HG02840 (cell line): ENCODE results near the gene NFIX.

Experiments used
- ATAC-seq: cut with Tn5 transposase; IDR thresholded peaks from one replicate; pipeline ENCODE4 v1.9.1; 2021; ENCODE audit warnings: mild to moderate bottlenecking, moderate library complexity, moderate number of reproducible peaks; ENCODE audit not compliant: unreplicated experiment, low FRiP score

Gene NFIX

DNA sequence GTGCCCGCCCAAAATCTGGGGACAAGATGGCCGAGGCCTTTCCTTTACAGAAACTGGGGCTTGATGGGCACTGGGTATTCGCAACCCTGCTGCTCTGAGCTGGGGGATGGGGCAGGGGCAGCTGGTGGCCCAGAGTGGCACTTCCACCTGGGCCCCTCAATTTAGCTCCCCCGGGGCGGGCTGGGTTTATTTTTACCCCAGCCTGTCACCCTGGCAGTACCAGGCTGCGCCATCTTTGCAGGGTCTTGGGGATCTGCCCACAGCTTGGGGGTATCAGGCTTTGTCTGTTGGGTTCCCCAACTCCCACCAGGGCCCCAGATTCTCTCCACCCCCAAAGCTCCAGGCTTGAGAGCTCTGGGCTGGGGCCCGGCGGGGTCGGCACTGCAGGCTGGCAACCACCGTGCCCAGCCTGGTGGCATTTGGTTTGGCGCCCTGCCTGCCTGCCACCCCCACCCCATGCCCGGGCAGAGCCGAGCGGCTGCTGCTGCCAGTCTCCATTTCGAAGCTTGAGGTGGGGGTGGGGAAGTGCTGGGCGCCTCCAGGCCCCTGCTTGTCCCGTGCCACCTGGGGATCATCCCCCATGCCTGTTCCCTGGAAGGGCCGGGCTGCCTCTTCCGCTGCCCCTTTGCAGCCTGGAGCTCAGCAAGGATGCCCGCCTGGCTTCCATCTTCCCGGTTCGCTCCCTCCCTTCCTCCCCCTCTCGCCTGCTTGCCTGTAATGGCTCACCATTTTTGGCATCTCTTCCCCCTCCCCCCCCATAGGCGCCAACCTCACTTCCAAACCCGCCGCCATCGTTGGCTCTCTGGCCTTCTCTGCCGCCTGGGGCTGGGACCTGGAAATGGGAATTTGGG, 11.4 kb downstream of the NFIX start:
- no peak for ATAC-seq

DNA sequence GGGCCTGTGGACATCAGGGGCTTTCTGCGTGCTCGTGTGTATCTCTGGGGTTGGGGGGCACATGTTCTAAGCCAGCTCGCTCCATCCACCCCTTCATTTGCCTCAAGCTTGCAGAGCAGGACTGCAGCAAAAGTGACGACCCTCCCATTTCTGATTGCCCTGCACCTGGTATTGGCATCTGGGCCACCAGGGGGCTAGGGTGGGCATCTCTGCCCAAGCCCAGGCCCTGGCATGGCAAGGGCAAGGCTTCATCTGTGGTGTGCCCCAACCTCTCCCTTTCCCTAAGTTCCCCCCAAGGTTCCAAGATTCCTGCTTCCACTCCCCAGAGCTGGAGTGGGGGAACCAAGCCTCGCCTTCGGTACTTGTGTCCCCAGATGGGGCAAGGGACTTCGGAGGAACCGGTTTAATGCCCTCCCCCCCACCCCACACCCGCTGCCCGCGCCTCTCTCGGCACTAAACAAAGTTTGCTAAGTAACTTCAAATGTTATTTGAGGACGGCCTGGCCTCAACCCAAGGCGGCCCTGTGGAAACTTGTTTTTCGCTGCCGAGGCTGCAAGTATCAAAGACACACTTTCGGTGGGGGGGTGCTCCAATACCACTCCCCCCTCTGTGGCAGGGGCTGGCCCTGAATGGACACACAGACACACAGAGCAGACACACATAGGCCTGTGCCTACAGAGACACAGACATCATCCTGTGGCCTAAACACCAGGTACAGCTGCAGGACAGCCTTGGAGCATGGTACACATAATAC, 12.2 kb downstream of the NFIX start:
- ATAC-seq = no peak

DNA sequence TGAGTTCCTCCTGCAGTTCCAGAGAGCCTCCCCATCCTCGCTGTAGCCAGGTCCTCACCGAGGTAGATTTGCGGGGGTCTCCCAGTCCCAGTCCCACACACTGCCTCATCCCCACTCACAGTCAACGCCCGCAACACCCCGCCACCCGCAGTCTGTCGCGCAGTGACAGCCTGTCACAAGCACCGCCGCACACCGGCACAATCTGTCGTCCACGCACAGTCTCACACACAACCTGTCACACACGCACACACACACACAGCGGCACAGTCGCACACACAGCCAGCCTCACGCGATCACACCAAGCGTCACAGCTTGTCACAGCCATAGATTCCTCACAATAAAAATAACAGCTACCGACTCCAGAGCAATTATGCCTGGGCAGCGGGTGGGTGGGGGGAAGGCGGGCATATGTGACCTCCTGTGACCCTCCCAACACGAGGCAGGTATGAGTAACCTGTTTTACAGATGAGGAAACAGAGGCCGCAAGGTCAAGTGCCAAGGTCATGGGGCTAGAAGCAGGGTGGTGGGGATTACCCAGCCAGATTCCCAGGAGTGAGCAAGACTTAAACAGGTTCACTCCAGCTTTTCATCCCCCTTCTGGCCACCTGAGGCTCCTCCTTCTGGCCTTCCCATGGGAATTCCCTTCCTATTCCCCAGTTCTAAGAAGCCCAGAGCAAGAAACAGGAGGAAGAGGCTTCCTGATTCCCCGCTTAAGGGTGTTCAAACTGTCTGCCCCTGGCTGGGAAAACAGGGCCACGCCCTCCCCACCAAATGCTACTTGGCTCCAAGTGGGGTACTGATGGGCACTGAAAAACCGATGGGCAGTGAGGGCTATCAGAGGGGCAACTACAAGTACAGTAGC, 13.9 kb downstream of the NFIX start:
- ATAC-seq = no peak

DNA sequence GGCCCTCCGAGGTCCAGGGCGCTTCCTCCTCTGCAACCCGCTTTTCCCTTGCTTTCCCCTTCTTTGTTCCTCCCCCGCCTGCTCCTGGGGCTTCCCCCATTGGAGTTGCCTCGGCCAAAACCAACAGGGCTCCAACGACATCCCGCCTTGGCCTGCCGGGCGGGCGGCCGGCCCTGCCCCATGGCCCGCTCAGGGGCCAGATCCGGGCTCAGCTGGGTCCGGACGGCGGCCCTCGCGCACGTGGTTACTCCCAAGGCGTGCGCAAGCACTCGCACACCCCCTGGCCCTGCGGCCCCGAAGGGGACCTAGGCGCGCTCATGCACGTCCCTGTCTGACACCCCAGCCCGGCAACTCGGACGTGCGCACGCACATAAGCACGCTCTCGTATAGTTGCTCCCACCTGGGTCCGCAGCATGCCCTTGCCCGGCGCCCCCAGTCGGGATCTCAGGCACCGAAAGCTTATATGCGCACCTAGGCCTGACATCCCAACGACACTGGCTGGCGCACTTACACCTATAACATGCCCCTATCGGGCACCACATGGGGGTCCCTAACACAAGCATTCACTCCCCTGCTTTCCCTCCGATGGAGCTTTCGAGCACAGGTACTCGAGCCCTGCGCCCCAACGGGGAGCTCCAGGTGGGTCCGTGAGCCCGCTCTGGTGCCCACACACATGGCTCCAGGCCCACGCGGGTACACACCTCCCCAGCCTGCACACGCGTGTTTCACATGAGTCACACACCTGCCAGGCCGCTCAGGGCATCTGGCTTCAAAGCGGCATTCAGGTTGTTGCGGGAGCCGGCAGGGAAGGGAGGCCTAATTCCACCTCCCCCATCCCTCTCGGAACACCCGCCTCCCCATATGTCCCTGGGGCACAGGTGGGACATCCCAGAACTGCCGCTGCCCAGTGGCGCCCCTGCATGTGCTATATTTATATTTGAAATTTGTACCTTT, 15.0 kb downstream of the NFIX start:
- ATAC-seq = no peak

DNA sequence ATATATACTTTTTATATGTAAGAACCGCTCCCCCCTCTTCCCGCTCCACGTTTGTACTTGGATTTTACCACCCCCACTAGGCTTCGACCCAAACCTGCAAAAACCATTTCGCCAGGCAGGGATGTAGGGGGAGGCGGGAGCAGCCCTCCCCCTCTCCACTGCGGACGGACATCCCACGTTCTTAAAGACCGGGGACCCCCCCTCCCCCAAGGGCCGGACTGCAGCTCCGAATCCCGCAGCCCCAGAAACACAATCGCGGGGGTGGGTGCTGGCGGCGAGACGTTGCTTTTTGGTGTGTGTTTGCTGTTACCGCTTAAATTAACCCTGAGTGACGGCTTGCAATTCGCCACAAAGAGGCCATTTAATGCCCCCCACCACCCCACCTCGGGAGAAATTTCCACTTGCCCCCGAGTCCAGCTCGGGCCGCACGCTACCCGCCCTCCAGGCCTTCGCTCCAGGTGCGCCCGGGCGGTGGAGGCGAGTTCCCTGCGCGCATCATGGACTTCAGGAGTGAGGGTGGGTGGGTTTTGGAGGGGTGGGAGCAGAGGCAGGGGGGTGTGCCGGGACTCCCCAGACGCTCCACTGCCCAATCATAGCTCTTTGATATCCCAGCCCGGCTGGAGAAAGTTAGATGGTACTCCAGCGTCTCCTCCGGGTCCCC, 15.8 kb downstream of the NFIX start:
- no peak for ATAC-seq

GRCh38 chr19:13011653-13012389, 16.5 kb downstream of the NFIX start:
- no peak for ATAC-seq

- ATAC-seq = no peak
Observed at GRCh38 chr19:13012390-13012689, 17.1 kb downstream of the NFIX start.

DNA sequence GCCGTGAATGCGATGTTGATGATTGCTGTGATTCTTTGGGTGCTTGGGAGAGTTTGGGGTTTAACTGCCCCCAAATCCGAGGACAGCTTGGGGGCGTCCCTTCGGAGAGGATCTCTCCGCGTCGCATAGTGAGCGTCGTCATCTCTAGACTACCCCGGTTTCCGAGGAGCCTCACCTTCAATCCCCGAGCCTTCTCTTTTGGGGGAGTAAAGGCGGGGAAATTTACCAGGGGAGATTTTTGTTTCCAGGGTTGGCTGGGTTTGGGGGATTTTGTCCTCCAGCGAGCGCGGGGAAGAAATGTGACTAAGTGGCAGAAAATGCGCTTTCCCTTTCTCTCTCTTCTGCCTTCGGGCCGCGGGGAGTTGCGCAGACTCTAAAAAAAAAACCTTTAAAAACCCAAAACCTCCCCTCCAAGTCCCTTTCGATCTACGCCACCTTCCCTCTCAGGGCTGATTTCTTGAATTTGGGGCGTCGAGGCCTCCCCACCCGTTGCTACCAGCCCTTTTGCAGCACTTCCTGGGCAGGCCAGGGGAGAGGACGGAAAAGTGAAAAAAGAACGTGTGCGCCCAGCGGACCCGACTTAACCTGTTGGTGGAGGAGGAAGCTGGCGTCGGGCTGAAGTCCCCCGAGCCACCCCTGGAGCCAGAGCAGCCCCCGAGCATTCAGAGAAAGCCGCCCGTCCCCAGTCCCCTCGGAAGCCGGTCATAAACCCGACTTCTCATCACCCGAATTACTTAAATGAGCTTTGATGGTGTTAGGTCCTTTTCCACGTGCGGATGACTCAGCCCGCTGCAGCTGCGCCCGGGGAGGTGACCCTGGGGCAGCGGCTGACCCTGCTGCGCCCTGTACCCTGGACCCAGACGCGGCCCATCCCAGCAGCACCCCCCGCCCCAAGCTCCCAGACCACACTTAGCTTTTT, 17.7 kb downstream of the NFIX start:
- no peak for ATAC-seq

DNA sequence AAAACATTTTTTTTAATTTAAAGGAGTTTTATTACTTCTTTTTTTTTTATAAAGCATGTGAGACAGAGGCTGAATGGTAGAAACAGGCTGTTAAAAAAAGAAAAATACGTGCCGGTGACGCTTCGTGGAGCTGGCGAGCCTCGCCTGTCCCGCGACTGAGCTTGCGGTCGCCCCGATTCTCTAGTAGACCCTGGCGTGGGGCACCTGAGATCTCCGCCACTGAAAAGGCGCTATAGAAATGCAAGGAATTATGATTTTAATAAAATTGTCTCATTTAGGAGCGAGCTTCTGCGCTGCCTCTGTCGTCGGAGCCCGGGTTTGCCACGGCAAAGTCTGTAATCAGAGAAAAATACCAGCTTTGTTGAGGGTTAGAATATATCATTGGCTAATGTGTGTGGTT, 18.4 kb downstream of the NFIX start:
- no peak for ATAC-seq

- no peak for ATAC-seq
Observed at GRCh38 chr19:13014101-13014920, 19.0 kb downstream of the NFIX start.

DNA sequence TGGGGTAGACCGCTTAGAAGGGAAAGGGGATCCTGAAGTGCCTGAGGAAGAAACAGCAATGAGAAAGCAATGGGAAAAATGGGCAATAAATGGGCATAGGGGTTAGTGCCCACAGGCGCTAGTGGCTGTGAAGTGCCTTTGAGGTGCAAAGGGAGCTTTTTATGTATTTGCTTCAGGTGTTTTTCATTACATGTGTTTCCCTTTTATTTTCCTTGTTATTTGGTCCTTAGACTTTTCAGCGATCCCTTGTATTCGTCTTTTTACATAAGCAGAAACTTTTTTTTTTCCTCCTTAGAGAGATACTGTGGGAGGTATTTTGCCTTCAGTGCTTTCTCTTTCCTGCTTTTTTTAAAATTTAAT, 19.6 kb downstream of the NFIX start:
- ATAC-seq = no peak

GRCh38 chr19:13015361-13016223, 20.3 kb downstream of the NFIX start:
- ATAC-seq = no peak

DNA sequence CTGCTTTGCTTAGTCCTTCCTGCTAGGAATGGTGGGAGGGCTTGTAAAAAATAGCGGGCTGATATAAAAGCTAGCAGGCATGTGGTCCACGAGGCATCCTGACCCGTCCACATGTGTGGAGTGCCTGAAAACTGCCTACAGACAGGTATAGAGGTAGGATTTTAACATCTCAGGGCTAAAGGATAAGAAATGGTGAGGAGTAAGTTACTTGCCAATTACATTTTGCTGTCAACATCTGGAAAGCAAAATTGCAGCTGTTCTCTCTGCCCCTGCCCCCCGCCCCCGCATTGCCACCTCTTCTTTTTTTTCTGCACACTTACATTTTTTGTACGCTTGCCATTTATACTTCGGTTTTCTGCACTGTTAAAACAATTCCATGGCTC, 21.0 kb downstream of the NFIX start:
- ATAC-seq = no peak

DNA sequence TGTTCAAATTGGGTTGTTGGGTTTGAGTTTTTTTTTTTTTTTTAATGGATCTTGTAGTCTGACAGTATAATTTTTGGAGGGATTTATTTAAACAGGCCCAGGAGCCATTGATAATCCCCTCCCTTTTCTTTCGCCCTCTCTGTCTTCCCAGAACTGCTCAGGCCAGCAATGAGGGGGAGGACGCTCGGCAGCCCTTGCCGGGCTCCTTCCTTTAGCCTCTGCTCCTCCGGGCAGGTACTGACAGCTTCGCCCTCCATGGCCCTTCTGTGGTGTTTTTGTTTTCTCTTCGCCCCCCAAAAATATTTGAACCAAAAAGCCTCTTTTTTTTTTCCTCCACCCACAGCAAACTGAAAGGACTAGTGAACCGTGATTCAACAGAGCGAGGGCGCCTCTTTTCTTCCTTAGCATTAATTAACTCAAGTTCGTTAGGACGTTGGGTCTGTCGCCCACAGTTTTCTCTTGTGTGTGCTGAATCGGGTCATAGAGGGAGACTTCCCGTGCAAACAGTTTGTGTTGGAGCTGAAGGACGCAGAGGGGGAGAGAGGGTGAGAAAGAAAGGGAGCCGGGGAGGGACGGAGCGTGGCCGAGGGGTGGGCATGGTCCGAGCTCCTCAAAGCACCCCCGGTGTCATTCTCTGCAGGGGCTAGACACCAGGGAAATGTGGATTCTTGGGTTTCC, 21.5 kb downstream of the NFIX start:
- ATAC-seq = no peak

DNA sequence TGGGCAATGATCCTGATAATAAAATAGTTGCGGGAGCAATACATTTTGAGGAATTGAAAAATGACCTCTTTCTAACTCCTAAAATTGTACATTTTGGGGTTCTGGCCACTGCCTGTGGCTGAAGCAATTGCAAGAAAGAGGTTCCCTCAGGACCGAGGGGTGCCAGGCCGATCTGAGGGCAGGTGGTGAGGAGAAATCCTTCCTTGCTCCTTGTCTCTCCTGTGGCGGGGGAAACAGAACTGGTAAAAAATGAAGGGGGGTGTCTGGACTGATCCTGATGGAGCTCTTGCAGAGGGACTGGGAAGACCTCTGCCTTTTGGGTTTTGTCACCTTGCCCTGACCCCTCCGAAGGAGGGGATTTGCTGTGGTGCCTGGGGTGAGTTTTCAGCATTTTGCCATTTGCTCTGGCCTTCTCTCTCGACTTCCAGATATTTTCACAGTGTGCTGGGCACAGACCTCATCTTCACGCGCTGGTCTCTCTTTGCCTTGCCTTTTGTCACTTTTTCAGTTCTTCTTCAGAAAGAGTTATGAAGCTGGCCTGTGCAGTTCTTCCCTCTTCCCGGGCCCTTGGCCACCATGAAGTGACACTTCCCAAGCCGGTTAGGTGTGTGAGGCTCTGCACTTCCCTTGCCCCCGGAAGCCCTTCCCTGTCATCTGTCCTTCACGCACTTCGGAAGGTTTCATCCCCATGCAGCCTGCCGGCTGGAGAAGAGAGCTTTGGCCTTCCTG, 22.2 kb downstream of the NFIX start:
- ATAC-seq = no peak
